HCT116 (cell line): Measurements from ENCODE around the gene IFNGR2. TPM values are rescaled to one million over a fixed set of nuclear protein-coding genes. Genes with fewer than 3 reads are reported as not detected.

Experiments used
- ATAC-seq: fragments of 200-7000 bp; cut with Tn5 transposase; 2 replicates; pipeline ENCODE4 v1.9.1; 2020; ENCODE audit warnings: mild to moderate bottlenecking, moderate library complexity
- BruUV-seq: library from RNA; stranded (reverse); fragments of 400-500 nt; replicated peaks from 2 replicates; lab custom pipeline; 2021; lab: Mats Ljungman, UMichigan
- CTCF ChIA-PET: fragments of 300-600 bp; sonication (Branson Sonifier 250); formaldehyde crosslinking; loops from one replicate; lab custom pipeline; 2021; ENCODE audit warnings: antibody characterized with exemption; lab: Charles Lee
- POLR2A ChIA-PET: fragments of 300-600, 350-600 bp; sonication (Branson Sonifier 250); formaldehyde crosslinking; loops from one replicate; lab custom pipeline; 2021; ENCODE audit warnings: antibody characterized with exemption; lab: Charles Lee
- RAD21 ChIA-PET, 2 experiments: fragments of 300-600 bp; sonication (Branson Sonifier 250); formaldehyde crosslinking; loops; one replicate each; lab custom pipeline; 2023; ENCODE audit warnings: low total read pairs in 2 of 2; ENCODE audit not compliant: uncharacterized antibody in 2 of 2, unreplicated experiment in 2 of 2, low non-redundant PET in 1 of 2; lab: Charles Lee
- DNase-seq: peaks from one replicate; pipeline ENCODE4 v3.0.0-alpha.2; 2010; ENCODE audit warnings: low read depth, low spot score
- H2AFZ ChIP-seq: fragments of 200-600 bp; shearing (Covaris generic), sonication (generic); 2 replicates; pipeline ENCODE4 v1.6.1; 2017; ENCODE audit warnings: low read depth, mixed run types, mixed read lengths, antibody characterized with exemption, low read length; ENCODE audit not compliant: poor library complexity, severe bottlenecking
- H3K27ac ChIP-seq: 2 replicates; pipeline ENCODE4 v1.5.1; 2012; ENCODE audit warnings: low read depth, low read length
- H3K27me3 ChIP-seq: fragments of 200-600 bp; sonication (generic); 2 replicates; pipeline ENCODE4 v1.6.1; 2016; ENCODE audit warnings: mixed run types, low read length, mixed read lengths; ENCODE audit not compliant: insufficient read depth
- H3K36me3 ChIP-seq, 2 experiments: fragments of 200-500 bp in 1 of 2; fragments of 200-600 bp in 1 of 2; sonication (Bioruptor generic) in 1 of 2; sonication (generic) in 1 of 2; 2 replicates each; pipeline versions ENCODE4 v1.5.1 to v1.6.1; 2014 to 2016; ENCODE audit warnings: low read length in 2 of 2, inconsistent platforms in 1 of 2, mixed read lengths in 1 of 2, mixed run types in 1 of 2; ENCODE audit not compliant: insufficient read depth in 2 of 2, control insufficient read depth in 1 of 2
- H3K4me1 ChIP-seq, 2 experiments: fragments of 200-600 bp in 1 of 2; sonication (generic) in 1 of 2; 2 replicates each; pipeline versions ENCODE4 v1.5.1 to v1.6.1; 2012 to 2017; ENCODE audit warnings: low read length in 2 of 2, inconsistent platforms in 1 of 2, mild to moderate bottlenecking in 1 of 2, mixed read lengths in 1 of 2, mixed run types in 1 of 2, moderate library complexity in 1 of 2; ENCODE audit not compliant: insufficient read depth in 2 of 2, control insufficient read depth in 1 of 2
- H3K4me2 ChIP-seq: fragments of 200-600 bp; sonication (generic); 2 replicates; pipeline ENCODE4 v1.6.1; 2017; ENCODE audit warnings: mixed run types, low read length, mixed read lengths
- H3K4me3 ChIP-seq, 2 experiments: fragments of 200-600 bp in 1 of 2; sonication (generic) in 1 of 2; replicated peaks in 1 of 2; 2 replicates each; pipeline ENCODE4 v1.5.1; 2011 to 2016; ENCODE audit warnings: low read length in 2 of 2, control low read depth in 1 of 2, low read depth in 1 of 2, mild to moderate bottlenecking in 1 of 2, mixed read lengths in 1 of 2, mixed run types in 1 of 2
- H3K79me2 ChIP-seq: fragments of 200-600 bp; sonication (generic); 2 replicates; pipeline ENCODE4 v1.6.1; 2017; ENCODE audit warnings: mild to moderate bottlenecking, mixed run types, low read length, moderate library complexity, mixed read lengths; ENCODE audit not compliant: insufficient read depth
- H3K9ac ChIP-seq: fragments of 200-600 bp; sonication (generic); 2 replicates; pipeline ENCODE4 v1.6.1; 2016; ENCODE audit warnings: low read length, mixed read lengths
- H3K9me2 ChIP-seq: fragments of 200-600 bp; sonication (generic), shearing (Covaris generic); 2 replicates; pipeline ENCODE4 v1.6.1; 2017; ENCODE audit warnings: mixed run types, mild to moderate bottlenecking, moderate library complexity; ENCODE audit not compliant: insufficient read depth
- H3K9me3 ChIP-seq, 2 experiments: fragments of 200-500 bp in 1 of 2; fragments of 200-600 bp in 1 of 2; sonication (Bioruptor generic) in 1 of 2; sonication (generic) in 1 of 2; 2 replicates each; pipeline ENCODE4 v1.6.1; 2014 to 2017; ENCODE audit warnings: low read length in 2 of 2, mixed read lengths in 2 of 2, inconsistent platforms in 1 of 2, low read depth in 1 of 2, mild to moderate bottlenecking in 1 of 2, mixed run types in 1 of 2, moderate library complexity in 1 of 2; ENCODE audit not compliant: control insufficient read depth in 1 of 2, insufficient read depth in 1 of 2
- H4K20me1 ChIP-seq: fragments of 200-600 bp; sonication (generic), shearing (Covaris generic); 2 replicates; pipeline ENCODE4 v1.6.1; 2017; ENCODE audit warnings: mixed run types, mild to moderate bottlenecking, moderate library complexity; ENCODE audit not compliant: insufficient read depth
- ATF3 ChIP-seq: IDR thresholded peaks from 2 replicates; pipeline ENCODE4 v1.6.1; 2012
- CEBPB ChIP-seq: IDR thresholded peaks from 2 replicates; pipeline ENCODE4 v1.6.1; 2012; ENCODE audit warnings: low read depth
- CTCF ChIP-seq, 3 experiments: fragments of 200-600 bp in 1 of 3; sonication (generic) in 1 of 3; IDR thresholded peaks in 2 of 3; conservative IDR thresholded peaks in 1 of 3; 2 replicates each; pipeline ENCODE4 v1.5.1; 2012 to 2017; ENCODE audit warnings: low read depth in 2 of 3, low read length in 2 of 3, antibody characterized with exemption in 1 of 3, borderline replicate concordance in 1 of 3, control low read depth in 1 of 3, mild to moderate bottlenecking in 1 of 3, mixed read lengths in 1 of 3, mixed run types in 1 of 3, moderate library complexity in 1 of 3; ENCODE audit not compliant: insufficient read depth in 1 of 3
- ELF1 ChIP-seq: IDR thresholded peaks from 2 replicates; pipeline ENCODE4 v1.6.1; 2012; ENCODE audit warnings: low read depth, borderline replicate concordance
- EZH2 ChIP-seq: fragments of 200-600 bp; sonication (generic); IDR thresholded peaks from 2 replicates; pipeline ENCODE4 v1.6.1; 2017; ENCODE audit warnings: antibody characterized with exemption, mixed run types
- EZH2phosphoT487 ChIP-seq: fragments of 200-600 bp; IDR thresholded peaks from 2 replicates; pipeline ENCODE4 v1.6.1; 2018; ENCODE audit warnings: antibody characterized with exemption, borderline replicate concordance
- FOSL1 ChIP-seq: IDR thresholded peaks from 2 replicates; pipeline ENCODE4 v1.6.1; 2012; ENCODE audit warnings: low read depth
- JUND ChIP-seq: IDR thresholded peaks from 2 replicates; pipeline ENCODE4 v1.6.1; 2012
- MAX ChIP-seq: IDR thresholded peaks from 2 replicates; pipeline ENCODE4 v1.6.1; 2012
- POLR2A ChIP-seq: IDR thresholded peaks from 2 replicates; pipeline ENCODE4 v1.7.0; 2011; ENCODE audit warnings: borderline replicate concordance; ENCODE audit not compliant: insufficient read depth, insufficient read length; ENCODE audit errors: extremely low read depth
- REST ChIP-seq: IDR thresholded peaks from 2 replicates; pipeline ENCODE4 v1.6.1; 2012; ENCODE audit warnings: low read depth
- SIN3A ChIP-seq: IDR thresholded peaks from 2 replicates; pipeline ENCODE4 v1.6.1; 2012; ENCODE audit warnings: low read depth
- SP1 ChIP-seq: IDR thresholded peaks from 2 replicates; pipeline ENCODE4 v1.6.1; 2012; ENCODE audit warnings: low read depth
- YY1 ChIP-seq: IDR thresholded peaks from 2 replicates; pipeline ENCODE4 v1.6.1; 2011; ENCODE audit warnings: low read length, low read depth, moderate library complexity, mild to moderate bottlenecking; ENCODE audit not compliant: insufficient replicate concordance; ENCODE audit errors: extremely low read depth
- ZBTB33 ChIP-seq: IDR thresholded peaks from 2 replicates; pipeline ENCODE4 v1.6.1; 2011; ENCODE audit warnings: mild to moderate bottlenecking, low read length, moderate library complexity; ENCODE audit not compliant: insufficient replicate concordance; ENCODE audit errors: extremely low read depth
- ZFX ChIP-seq: fragments of 450-650 bp; IDR thresholded peaks from 2 replicates; pipeline ENCODE4 v1.6.1; 2017
- ZNF274 ChIP-seq: fragments of 200-500 bp; sonication (Bioruptor generic); IDR thresholded peaks from 2 replicates; pipeline ENCODE4 v1.6.1; 2014; ENCODE audit warnings: mild to moderate bottlenecking, low read depth, low read length, inconsistent platforms
- intact Hi-C: fragments of 100-400 bp; cut with micrococcal nuclease; formaldehyde crosslinking; loops from 2 replicates; pipeline ENCODE4 v1.10.0; 2022
- total RNA-seq: library from RNA; stranded (reverse); gene quantifications from one replicate; pipeline ENCODE4 v1.2.1, GENCODE V29; 2021; ENCODE audit not compliant: unreplicated experiment

IFNGR2 gene
- total RNA-seq, 1 experiment from 2014 or later: 44.6 TPM

GRCh38 chr21:33455686-33456446 is 52.7 kb downstream of the IFNGR2 start:
- CTCF ChIA-PET: interaction anchor here (1.2 kb wide), 1 partner anchor 94 kb away, joined by 3 read pairs; no protein-coding TSS in a partner anchor
- RAD21 ChIA-PET: no interaction called here
- BruUV-seq: no TSS peak

More at GRCh38 chr21:33455686-33456446, 52.7 kb downstream of the IFNGR2 start:
- Histone ChIP-seq H3K27ac (no peak overlapping the region), H2AFZ (no peak overlapping the region), H3K79me2 (no peaks in the 10 kb centered on the region), H3K36me3 (no peaks in the 10 kb centered on the region), H3K4me1 (peaks cover 3 to 6% of the 10 kb centered on the region in 2 experiments; a peak in 1 of 4 replicates), H3K4me2 (no peak overlapping the region), H3K4me3 (no peak overlapping the region), H4K20me1 (no peaks in the 10 kb centered on the region), H3K9ac (no peak overlapping the region), H3K9me2 (no peaks in the 10 kb centered on the region), H3K27me3 (no peaks in the 10 kb centered on the region), H3K9me3 (no peaks in the 10 kb centered on the region)
- POLR2A ChIA-PET: interaction anchor here (1.0 kb wide), 1 partner anchor 24 kb away, joined by 3 read pairs; the partner anchor contains the start of gene TMEM50B
- TF ChIP-seq MAX: no peak
- no peak for TF ChIP-seq SIN3A
- TF ChIP-seq ATF3: no peak
- no peak for TF ChIP-seq SP1
- no peak for TF ChIP-seq ZNF274
- TF ChIP-seq ZFX: no peak
- TF ChIP-seq REST: no peak
- TF ChIP-seq POLR2A: no peak
- no peak for TF ChIP-seq EZH2
- TF ChIP-seq JUND: no peak
- no peak for TF ChIP-seq ELF1
- TF ChIP-seq ZBTB33: no peak
- no peak for TF ChIP-seq FOSL1
- no peak for TF ChIP-seq YY1
- no peak for TF ChIP-seq CTCF (IDR thresholded peaks at IDR 0.05 in 2 of 3, conservative IDR thresholded peaks at IDR 0.05 in 1 of 3; ENCODE audit: borderline replicate concordance in 1 of 3, insufficient read depth in 1 of 3, low read depth in 2 of 3, low read length in 2 of 3)
- TF ChIP-seq CEBPB: no peak
- no peak for TF ChIP-seq EZH2phosphoT487
- ATAC-seq (no peak), DNase-seq (no peak)
- intact Hi-C loops: no loop called here
